Mesothelial cell of epicardium (in vitro differentiated cells): Measurements from ENCODE around the gene RALBP1. TPM values are rescaled to one million over a fixed set of nuclear protein-coding genes. Genes with fewer than 3 reads are reported as not detected.
"Not testable (repeated sequence)": the region's sequence is repeated elsewhere in the genome, so short reads cannot be mapped to it uniquely, and the experiment has no call there.

Source experiments
- DNase-seq, 2 experiments: peaks; one replicate each; pipeline ENCODE4 v3.0.0; 2021; ENCODE audit warnings: low spot score in 2 of 2; ENCODE audit not compliant: unreplicated experiment in 2 of 2
- H3K27ac Mint-ChIP-seq: 2 replicates; pipeline ENCODE4 v1.8.0; 2021; ENCODE audit warnings: mixed read lengths
- H3K27me3 Mint-ChIP-seq: 2 replicates; pipeline ENCODE4 v1.8.0; 2021; ENCODE audit warnings: low read depth, mixed read lengths
- H3K36me3 Mint-ChIP-seq: 2 replicates; pipeline ENCODE4 v1.8.0; 2021; ENCODE audit warnings: mixed read lengths
- H3K4me1 Mint-ChIP-seq: 2 replicates; pipeline ENCODE4 v1.8.0; 2021; ENCODE audit warnings: mixed read lengths
- H3K4me3 Mint-ChIP-seq: 2 replicates; pipeline ENCODE4 v1.8.0; 2021; ENCODE audit warnings: mild to moderate bottlenecking, moderate library complexity, mixed read lengths
- H3K9me3 Mint-ChIP-seq: 2 replicates; pipeline ENCODE4 v1.8.0; 2021; ENCODE audit warnings: mixed read lengths
- total RNA-seq: library from RNA; stranded (reverse); gene quantifications from 3 replicates; pipeline ENCODE4 v1.2.1, GENCODE V29; 2021
- TF ChIP-seq, protein P1 (sequence below): fragments of 200-600 bp; sonication (generic); IDR thresholded peaks from one replicate; pipeline ENCODE4 v1.5.0; 2021; ENCODE audit warnings: antibody characterized with exemption; ENCODE audit not compliant: unreplicated experiment

RALBP1 gene
- 43.2 to 44.7 TPM (median 44.1 TPM) in 3 replicates for total RNA-seq

DNA sequence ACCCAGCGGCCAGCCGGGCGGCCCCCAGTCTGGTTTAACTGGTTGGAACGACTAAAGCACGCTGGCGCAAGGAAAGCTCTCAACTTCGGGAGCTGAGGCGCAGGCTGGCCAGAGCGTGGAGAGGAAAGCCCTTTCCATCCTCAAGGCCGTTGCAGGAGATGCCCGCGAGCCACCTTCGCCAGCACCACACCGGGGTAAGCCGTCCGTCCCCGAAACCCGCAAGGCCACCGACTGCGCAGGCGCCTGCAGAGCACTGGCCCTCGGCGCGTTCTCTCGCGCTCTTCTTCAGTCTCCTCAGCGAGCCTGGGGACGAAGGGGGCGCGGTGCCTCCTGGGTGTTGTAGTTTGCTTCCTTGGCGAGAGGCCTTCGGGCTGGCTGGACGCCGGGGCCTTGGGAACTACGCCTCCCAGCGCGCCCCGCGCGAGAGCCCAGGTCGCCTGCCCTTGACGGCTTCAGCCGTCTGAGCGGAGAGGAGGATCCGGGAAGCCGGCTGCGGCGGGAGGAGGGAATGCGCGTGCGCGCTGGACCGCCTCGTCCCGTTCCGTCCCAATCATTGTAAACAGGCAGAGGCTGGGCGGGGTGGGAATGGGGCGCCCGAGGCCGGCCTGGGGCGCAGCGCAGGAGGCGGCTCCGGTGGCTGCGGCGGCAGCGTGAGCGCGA lies at the start of gene RALBP1:
Gene RALBP1 (plus strand): TSS at position 531 of the 660 bp plus-strand sequence. CDS start 37,533 bp downstream, outside the sequence.
- Mint-ChIP-seq H3K9me3 (peaks cover under 1% of the 10 kb centered on the region), H3K4me3 (peak within 1 kb of the TSS; percentile 89), H3K27ac (peak within 1 kb of the TSS; percentile 99), H3K36me3 (peaks cover 6% of the 10 kb centered on the region), H3K27me3 (no peaks in the 10 kb centered on the region), H3K4me1 (peaks cover 32% of the 10 kb centered on the region)
- TF ChIP-seq, protein P1, sequence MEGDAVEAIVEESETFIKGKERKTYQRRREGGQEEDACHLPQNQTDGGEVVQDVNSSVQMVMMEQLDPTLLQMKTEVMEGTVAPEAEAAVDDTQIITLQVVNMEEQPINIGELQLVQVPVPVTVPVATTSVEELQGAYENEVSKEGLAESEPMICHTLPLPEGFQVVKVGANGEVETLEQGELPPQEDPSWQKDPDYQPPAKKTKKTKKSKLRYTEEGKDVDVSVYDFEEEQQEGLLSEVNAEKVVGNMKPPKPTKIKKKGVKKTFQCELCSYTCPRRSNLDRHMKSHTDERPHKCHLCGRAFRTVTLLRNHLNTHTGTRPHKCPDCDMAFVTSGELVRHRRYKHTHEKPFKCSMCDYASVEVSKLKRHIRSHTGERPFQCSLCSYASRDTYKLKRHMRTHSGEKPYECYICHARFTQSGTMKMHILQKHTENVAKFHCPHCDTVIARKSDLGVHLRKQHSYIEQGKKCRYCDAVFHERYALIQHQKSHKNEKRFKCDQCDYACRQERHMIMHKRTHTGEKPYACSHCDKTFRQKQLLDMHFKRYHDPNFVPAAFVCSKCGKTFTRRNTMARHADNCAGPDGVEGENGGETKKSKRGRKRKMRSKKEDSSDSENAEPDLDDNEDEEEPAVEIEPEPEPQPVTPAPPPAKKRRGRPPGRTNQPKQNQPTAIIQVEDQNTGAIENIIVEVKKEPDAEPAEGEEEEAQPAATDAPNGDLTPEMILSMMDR, result no peak
- peak; percentile 99 for DNase-seq

DNA sequence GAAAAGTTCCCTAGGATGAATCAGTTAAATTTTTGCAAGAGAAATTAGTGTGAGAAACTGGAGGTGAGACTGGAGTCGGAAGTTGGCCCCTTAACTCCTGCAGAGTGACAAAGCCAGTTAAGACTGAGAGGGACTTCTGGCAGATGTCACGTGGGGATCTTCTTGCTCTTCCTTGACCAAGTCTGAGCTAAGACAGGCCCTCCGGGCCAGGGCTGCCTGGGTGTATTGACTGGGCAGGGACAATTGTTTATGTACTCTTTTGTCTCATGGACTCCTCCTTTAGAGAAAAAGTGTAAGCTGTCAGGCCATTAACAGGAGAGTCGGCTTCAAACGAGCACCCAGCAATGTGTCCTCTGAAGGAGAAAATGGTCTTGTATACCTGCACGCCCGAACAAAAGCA lies 48.6 kb upstream of the RALBP1 start:
- H3K4me3 Mint-ChIP-seq, result no peak overlapping the region

DNA sequence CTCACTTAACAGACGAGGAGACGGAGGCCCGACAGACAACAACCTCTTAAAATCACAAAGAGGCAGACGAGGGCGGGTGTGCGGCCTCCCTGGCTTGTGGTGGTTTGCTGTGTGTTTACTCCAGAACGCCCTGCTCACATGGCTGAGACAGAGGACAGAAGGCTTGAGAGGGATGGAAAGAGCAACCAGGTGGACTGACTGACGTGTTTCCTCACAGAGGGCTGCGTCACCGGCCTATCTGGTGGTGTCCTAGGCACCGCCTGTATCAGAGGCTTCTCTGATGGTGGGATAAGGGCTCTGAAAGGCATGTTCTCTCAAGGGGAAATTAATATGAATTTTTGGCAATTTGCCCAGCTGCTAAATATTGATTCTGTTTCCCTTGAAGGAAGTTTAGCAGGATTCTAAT lies 47.0 kb upstream of the RALBP1 start:
- TF ChIP-seq, protein P1, result no peak
- H3K4me3 Mint-ChIP-seq, result no peak overlapping the region
- peaks cover 4% of the 10 kb centered on the region for H3K9me3 Mint-ChIP-seq
- H3K4me1 Mint-ChIP-seq, result peaks cover 6% of the 10 kb centered on the region
- DNase-seq, result no peak
- no peaks in the 10 kb centered on the region for H3K27me3 Mint-ChIP-seq
- no peaks in the 10 kb centered on the region for H3K36me3 Mint-ChIP-seq
- H3K27ac Mint-ChIP-seq, result no peak overlapping the region

More for the DNA sequence above, 48.6 kb upstream of the RALBP1 start:
- no peak for DNase-seq
- no peak overlapping the region for H3K27ac Mint-ChIP-seq
- H3K9me3 Mint-ChIP-seq, result peaks cover 4% of the 10 kb centered on the region
- TF ChIP-seq, protein P1, result no peak
- peaks cover 4% of the 10 kb centered on the region for H3K4me1 Mint-ChIP-seq
- H3K36me3 Mint-ChIP-seq, result no peaks in the 10 kb centered on the region
- no peaks in the 10 kb centered on the region for H3K27me3 Mint-ChIP-seq

DNA sequence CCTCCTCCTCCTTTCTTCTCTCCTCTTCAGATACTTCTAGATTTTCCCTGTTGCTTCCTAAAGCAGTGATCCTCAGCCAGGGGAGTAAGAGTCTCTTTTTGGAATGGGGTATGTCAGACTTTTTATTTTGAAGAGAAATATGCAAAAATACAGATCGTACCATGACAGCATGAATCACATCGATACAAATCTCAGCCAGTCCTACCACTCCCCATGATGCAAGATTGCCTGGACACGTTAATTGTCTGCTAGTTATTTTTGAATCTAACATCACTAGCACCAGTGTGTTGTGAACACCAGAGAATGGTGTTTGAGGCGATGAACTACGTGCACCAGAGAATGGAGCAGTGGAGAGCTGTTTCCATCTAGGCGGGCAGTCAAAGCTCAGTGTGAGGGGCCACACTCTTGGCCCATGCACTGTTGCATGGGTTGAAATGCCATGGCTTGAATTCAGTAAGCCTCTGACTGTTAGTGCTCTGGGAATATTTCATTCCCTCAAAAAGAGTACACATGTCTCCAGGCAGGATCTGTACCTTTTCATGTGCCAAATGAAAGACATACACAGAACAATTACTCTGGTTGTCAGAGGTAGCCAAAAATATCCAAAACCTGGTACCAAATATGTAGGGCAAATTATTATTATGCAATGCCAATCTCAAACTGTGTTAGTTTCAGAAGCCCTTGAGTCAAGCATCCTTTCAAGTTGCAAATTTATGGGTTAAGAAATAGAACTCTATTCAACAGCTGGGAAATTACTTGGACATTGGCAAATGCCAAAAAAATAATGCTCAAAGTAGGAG lies 46.3 kb upstream of the RALBP1 start:
- peaks cover 4% of the 10 kb centered on the region for H3K9me3 Mint-ChIP-seq
- H3K27ac Mint-ChIP-seq, result no peak overlapping the region
- no peak overlapping the region for H3K4me3 Mint-ChIP-seq
- DNase-seq, result no peak
- no peaks in the 10 kb centered on the region for H3K36me3 Mint-ChIP-seq
- H3K4me1 Mint-ChIP-seq, result peaks cover 13% of the 10 kb centered on the region
- TF ChIP-seq, protein P1, result no peak
- H3K27me3 Mint-ChIP-seq, result no peaks in the 10 kb centered on the region

DNA sequence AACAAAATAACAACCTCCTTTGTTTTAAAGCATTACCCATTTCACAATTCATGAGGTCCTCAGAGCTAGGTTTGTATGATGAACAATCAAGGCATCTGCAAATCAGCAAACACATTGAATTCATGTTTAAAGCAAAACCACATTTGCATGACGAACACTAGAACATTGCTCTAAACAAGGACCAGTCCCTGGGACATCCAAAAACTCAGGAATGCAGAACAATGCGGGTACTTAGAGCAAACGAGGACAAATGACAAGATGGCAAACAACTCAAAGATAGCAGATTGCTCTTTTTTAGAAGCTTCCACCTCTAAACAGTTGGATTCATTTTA lies 45.7 kb upstream of the RALBP1 start:
- no peaks in the 10 kb centered on the region for H3K36me3 Mint-ChIP-seq
- peaks cover 4% of the 10 kb centered on the region for H3K9me3 Mint-ChIP-seq
- no peak overlapping the region for H3K27ac Mint-ChIP-seq
- TF ChIP-seq, protein P1, result no peak
- no peaks in the 10 kb centered on the region for H3K27me3 Mint-ChIP-seq
- H3K4me1 Mint-ChIP-seq, result peaks cover 17% of the 10 kb centered on the region
- no peak for DNase-seq
- no peak overlapping the region for H3K4me3 Mint-ChIP-seq

DNA sequence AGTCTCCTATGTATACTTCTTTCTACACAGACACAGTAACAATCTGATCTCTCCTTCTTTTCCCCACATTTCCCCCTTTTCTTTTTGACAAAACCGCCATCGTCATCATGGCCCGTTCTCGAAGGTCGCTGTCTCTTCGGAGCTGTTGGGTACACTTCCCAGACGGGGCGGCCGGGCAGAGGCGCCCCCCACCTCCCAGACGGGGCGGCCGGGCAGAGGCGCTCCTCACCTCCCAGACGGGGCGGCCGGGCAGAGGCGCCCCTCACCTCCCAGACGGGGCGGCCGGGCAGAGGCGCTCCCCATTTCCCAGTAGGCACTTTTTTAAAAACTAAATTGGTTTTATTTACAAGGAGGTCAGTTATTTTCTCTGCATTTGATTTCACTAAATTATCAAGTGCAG lies 45.0 kb upstream of the RALBP1 start:
- not testable (repeated sequence) for H3K4me3 Mint-ChIP-seq, DNase-seq, H3K27me3 Mint-ChIP-seq, H3K9me3 Mint-ChIP-seq, H3K36me3 Mint-ChIP-seq, H3K27ac Mint-ChIP-seq
- H3K4me1 Mint-ChIP-seq, result peaks cover 17% of the 10 kb centered on the region
